Measurements from ENCODE around the gene FAM184B.

DNA sequence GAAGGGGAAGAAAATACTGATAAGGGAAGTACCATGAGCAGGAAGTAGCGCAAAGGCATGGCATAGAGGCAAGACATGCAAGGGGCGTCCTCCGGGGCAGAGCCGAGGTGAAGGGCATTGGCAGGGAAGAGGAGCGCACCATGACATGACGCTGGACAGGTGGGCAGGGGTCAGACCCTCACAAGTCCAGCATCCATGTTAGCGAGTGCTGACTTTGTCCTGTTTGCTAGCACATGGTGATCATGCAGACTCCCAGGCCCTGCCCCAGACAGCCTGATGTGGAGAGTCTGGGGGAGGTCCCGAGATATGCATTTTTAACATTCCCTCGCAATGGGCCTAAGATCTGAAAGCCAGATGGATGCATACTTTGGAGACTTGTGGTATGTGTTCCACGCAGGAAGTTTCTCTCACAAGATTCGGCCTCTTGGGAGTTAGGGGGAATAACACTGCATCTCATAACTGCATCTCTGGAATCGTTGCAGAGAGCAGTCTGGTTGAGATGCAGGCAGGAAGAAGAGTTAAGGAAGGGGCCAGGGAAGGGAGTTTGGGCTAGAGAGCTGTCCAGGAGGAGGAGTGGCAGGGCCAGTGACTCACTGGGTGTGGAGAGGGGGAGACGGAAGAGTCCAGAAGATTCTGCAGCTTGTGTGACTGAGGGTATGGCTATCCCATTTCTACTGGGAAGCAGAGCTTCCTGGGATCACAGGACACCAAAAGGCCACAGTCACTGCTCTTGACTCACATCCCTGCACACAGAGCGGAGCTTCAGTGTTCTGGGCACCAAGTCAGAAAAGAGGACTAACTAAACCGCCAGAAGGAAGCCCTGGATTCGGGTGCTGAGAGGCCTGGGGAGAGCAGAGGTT is 59.7 kb downstream of the FAM184B start:
- TF ChIP-seq, protein P1, sequence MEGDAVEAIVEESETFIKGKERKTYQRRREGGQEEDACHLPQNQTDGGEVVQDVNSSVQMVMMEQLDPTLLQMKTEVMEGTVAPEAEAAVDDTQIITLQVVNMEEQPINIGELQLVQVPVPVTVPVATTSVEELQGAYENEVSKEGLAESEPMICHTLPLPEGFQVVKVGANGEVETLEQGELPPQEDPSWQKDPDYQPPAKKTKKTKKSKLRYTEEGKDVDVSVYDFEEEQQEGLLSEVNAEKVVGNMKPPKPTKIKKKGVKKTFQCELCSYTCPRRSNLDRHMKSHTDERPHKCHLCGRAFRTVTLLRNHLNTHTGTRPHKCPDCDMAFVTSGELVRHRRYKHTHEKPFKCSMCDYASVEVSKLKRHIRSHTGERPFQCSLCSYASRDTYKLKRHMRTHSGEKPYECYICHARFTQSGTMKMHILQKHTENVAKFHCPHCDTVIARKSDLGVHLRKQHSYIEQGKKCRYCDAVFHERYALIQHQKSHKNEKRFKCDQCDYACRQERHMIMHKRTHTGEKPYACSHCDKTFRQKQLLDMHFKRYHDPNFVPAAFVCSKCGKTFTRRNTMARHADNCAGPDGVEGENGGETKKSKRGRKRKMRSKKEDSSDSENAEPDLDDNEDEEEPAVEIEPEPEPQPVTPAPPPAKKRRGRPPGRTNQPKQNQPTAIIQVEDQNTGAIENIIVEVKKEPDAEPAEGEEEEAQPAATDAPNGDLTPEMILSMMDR (IDR thresholded peaks at IDR 0.05 in 2 of 3, conservative IDR thresholded peaks at IDR 0.05 in 1 of 3; ENCODE audit: borderline replicate concordance in 1 of 3, insufficient read depth in 1 of 3, low read depth in 2 of 3, low read length in 2 of 3), result no peak
- TF ChIP-seq SIN3A (IDR thresholded peaks at IDR 0.05; ENCODE audit: low read depth), result no peak
- no peak for TF ChIP-seq RAD21 (IDR thresholded peaks at IDR 0.05; ENCODE audit: low read depth)
- TF ChIP-seq POLR2AphosphoS5 (IDR thresholded peaks at IDR 0.05; ENCODE audit: low read depth, low read length), result no peak

Data from HCT116 (cell line).